PFSK-1 (cell line): ENCODE data around the gene GPR39.

Experiments used
- FOXP2 ChIP-seq: optimal IDR thresholded peaks from 2 replicates; pipeline ENCODE3; 2011; ENCODE audit warnings: borderline replicate concordance, control low read depth, inconsistent platforms; ENCODE audit not compliant: insufficient read depth; ENCODE audit errors: extremely low read length, extremely low read depth
- POLR2AphosphoS5 ChIP-seq: IDR thresholded peaks from 2 replicates; pipeline ENCODE4 v1.6.1; 2012; ENCODE audit warnings: low read depth, mild to moderate bottlenecking, control low read depth, low read length, moderate library complexity
- REST ChIP-seq, 2 experiments: IDR thresholded peaks; 2 replicates each; pipeline versions ENCODE4 v1.6.1 to v1.8.0; 2011 to 2012; ENCODE audit warnings: low read depth in 2 of 2, low read length in 2 of 2, control low read depth in 1 of 2, inconsistent platforms in 1 of 2, mild to moderate bottlenecking in 1 of 2, moderate library complexity in 1 of 2; ENCODE audit not compliant: insufficient read depth in 1 of 2
- SIN3A ChIP-seq: IDR thresholded peaks from 2 replicates; pipeline ENCODE4 v1.6.1; 2012; ENCODE audit warnings: mild to moderate bottlenecking, low read length, moderate library complexity, borderline replicate concordance; ENCODE audit not compliant: insufficient read depth
- TAF1 ChIP-seq: IDR thresholded peaks from 2 replicates; pipeline ENCODE4 v1.6.1; 2012; ENCODE audit warnings: low read length, control low read depth, borderline replicate concordance; ENCODE audit not compliant: insufficient read depth

GRCh38 chr2:132665401-132666140, 249.0 kb downstream of the GPR39 start:
- TF ChIP-seq TAF1: no peak
- no peak for TF ChIP-seq REST (IDR thresholded peaks at IDR 0.05; ENCODE audit: insufficient read depth in 1 of 2, low read depth in 2 of 2, low read length in 2 of 2)
- TF ChIP-seq POLR2AphosphoS5: no peak
- no peak for TF ChIP-seq SIN3A
- no peak for TF ChIP-seq FOXP2
